ENCODE measurements around the gene PTGES2. TPM values are rescaled to one million over a fixed set of nuclear protein-coding genes. Genes with fewer than 3 reads are reported as not detected.
A peak's percentile ranks its signal among the peaks of the same experiment; 100 is the strongest.

PTGES2 gene
- polyA plus RNA-seq, 1 of the 3 experiments (the other 2 are of a cell fraction) = 141 TPM

- WGBS (ENCODE audit: low lambda C conversion rate) = 82% methylated on average over 7 of the region's 7 CpGs
- H2AFZ ChIP-seq (ENCODE audit: low read depth) = no peak overlapping the region
- no peaks in the 10 kb centered on the region for H3K9me3 ChIP-seq
- no peaks in the 10 kb centered on the region for H3K36me3 ChIP-seq (replicated peaks in 1 of 2; ENCODE audit: control insufficient read depth in 1 of 2, insufficient read depth in 2 of 2, low read length in 1 of 2)
- H3K27me3 ChIP-seq (ENCODE audit: insufficient read depth) = no peaks in the 10 kb centered on the region
- H3K9ac ChIP-seq = no peak overlapping the region
- ChIA-PET POLR2A (no interaction called here), CTCF (interaction anchor here (0.8 to 2.1 kb wide), 3 partner anchors 35 to 139 kb away, joined by 3 to 17 read pairs (median 4); no protein-coding TSS in a partner anchor)
- peaks cover 37% of the 10 kb centered on the region for H3F3A ChIP-seq (replicated peaks; ENCODE audit: insufficient read depth)
- H3K9me2 ChIP-seq = no peaks in the 10 kb centered on the region
- H3K27ac ChIP-seq (ENCODE audit: low read depth in 2 of 2, low read length in 1 of 2) = peak overlapping the region in 1 of 2 experiments; percentile 82; a peak in 1 of 4 replicates
- H3K79me2 ChIP-seq (ENCODE audit: insufficient read depth) = peaks cover 95% of the 10 kb centered on the region
- peak overlapping the region; percentile 23; the same call in 1 of the 2 replicates for H3K4me2 ChIP-seq
- H3K4me1 ChIP-seq (ENCODE audit: control insufficient read depth in 1 of 2, insufficient read depth in 2 of 2, low read depth in 1 of 2, low read length in 1 of 2) = peaks cover 7 to 33% of the 10 kb centered on the region in 2 experiments; a peak in 2 of 4 replicates
- no peak for TF ChIP-seq ELF1 (IDR thresholded peaks at IDR 0.05)
- TF ChIP-seq FOSL2 (IDR thresholded peaks at IDR 0.05; ENCODE audit: borderline replicate concordance, low read depth) = no peak
- TF ChIP-seq, protein P1, sequence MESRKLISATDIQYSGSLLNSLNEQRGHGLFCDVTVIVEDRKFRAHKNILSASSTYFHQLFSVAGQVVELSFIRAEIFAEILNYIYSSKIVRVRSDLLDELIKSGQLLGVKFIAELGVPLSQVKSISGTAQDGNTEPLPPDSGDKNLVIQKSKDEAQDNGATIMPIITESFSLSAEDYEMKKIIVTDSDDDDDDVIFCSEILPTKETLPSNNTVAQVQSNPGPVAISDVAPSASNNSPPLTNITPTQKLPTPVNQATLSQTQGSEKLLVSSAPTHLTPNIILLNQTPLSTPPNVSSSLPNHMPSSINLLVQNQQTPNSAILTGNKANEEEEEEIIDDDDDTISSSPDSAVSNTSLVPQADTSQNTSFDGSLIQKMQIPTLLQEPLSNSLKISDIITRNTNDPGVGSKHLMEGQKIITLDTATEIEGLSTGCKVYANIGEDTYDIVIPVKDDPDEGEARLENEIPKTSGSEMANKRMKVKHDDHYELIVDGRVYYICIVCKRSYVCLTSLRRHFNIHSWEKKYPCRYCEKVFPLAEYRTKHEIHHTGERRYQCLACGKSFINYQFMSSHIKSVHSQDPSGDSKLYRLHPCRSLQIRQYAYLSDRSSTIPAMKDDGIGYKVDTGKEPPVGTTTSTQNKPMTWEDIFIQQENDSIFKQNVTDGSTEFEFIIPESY (IDR thresholded peaks at IDR 0.05; ENCODE audit: borderline replicate concordance, low read depth) = no peak
- TF ChIP-seq, protein P2, sequence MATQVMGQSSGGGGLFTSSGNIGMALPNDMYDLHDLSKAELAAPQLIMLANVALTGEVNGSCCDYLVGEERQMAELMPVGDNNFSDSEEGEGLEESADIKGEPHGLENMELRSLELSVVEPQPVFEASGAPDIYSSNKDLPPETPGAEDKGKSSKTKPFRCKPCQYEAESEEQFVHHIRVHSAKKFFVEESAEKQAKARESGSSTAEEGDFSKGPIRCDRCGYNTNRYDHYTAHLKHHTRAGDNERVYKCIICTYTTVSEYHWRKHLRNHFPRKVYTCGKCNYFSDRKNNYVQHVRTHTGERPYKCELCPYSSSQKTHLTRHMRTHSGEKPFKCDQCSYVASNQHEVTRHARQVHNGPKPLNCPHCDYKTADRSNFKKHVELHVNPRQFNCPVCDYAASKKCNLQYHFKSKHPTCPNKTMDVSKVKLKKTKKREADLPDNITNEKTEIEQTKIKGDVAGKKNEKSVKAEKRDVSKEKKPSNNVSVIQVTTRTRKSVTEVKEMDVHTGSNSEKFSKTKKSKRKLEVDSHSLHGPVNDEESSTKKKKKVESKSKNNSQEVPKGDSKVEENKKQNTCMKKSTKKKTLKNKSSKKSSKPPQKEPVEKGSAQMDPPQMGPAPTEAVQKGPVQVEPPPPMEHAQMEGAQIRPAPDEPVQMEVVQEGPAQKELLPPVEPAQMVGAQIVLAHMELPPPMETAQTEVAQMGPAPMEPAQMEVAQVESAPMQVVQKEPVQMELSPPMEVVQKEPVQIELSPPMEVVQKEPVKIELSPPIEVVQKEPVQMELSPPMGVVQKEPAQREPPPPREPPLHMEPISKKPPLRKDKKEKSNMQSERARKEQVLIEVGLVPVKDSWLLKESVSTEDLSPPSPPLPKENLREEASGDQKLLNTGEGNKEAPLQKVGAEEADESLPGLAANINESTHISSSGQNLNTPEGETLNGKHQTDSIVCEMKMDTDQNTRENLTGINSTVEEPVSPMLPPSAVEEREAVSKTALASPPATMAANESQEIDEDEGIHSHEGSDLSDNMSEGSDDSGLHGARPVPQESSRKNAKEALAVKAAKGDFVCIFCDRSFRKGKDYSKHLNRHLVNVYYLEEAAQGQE (IDR thresholded peaks at IDR 0.05; ENCODE audit: low read depth, low read length) = no peak
- TF ChIP-seq NRF1 (IDR thresholded peaks at IDR 0.05; ENCODE audit: low read depth, low read length) = no peak
- TF ChIP-seq, protein P3, sequence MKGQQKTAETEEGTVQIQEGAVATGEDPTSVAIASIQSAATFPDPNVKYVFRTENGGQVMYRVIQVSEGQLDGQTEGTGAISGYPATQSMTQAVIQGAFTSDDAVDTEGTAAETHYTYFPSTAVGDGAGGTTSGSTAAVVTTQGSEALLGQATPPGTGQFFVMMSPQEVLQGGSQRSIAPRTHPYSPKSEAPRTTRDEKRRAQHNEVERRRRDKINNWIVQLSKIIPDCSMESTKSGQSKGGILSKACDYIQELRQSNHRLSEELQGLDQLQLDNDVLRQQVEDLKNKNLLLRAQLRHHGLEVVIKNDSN (IDR thresholded peaks at IDR 0.05; ENCODE audit: borderline replicate concordance, low read depth) = no peak
- TF ChIP-seq RCOR1 (IDR thresholded peaks at IDR 0.05; ENCODE audit: low read length) = no peak
- no peak for TF ChIP-seq RFX5 (IDR thresholded peaks at IDR 0.05; ENCODE audit: low read length)
- TF ChIP-seq RXRA (IDR thresholded peaks at IDR 0.05; ENCODE audit: borderline replicate concordance, low read depth) = no peak
- no peak for TF ChIP-seq EZH2phosphoT487 (IDR thresholded peaks at IDR 0.05; ENCODE audit: borderline replicate concordance, low read depth)
- TF ChIP-seq FOXJ3 (CRISPR knock-in tag; IDR thresholded peaks at IDR 0.05) = no peak
- TF ChIP-seq SMC3 (IDR thresholded peaks at IDR 0.05; ENCODE audit: low read depth, low read length) = no peak
- no peak for TF ChIP-seq EP300 (IDR thresholded peaks at IDR 0.05; ENCODE audit: borderline replicate concordance in 1 of 2, low read depth in 1 of 2, low read length in 1 of 2)
- TF ChIP-seq TCF12 (IDR thresholded peaks at IDR 0.05) = no peak
- TF ChIP-seq YY1 (IDR thresholded peaks at IDR 0.05; ENCODE audit: low read depth) = no peak
- TF ChIP-seq RAD21 (IDR thresholded peaks at IDR 0.05; ENCODE audit: low read length) = no peak
- no peak for DNase-seq
- 0 out of 2 replicates have a peak, but pooled peaks cover 4% of the 10 kb centered on the region for H4K20me1 ChIP-seq (ENCODE audit: insufficient read depth)
- H3K4me3 ChIP-seq (ENCODE audit: low read depth in 2 of 2, low read length in 1 of 2) = no peak overlapping the region
These were observed 45.4 kb downstream of the PTGES2 start for GRCh38 chr9:128082151-128082550.
